ENCODE data around the gene GCK. TPM values are rescaled to one million over a fixed set of nuclear protein-coding genes. Genes with fewer than 3 reads are reported as not detected.

Gene GCK
- total RNA-seq, 1 donor from 2014 or later, result 5.9 TPM

- no peak overlapping the region for H3K27ac Mint-ChIP-seq
- H3K27me3 Mint-ChIP-seq, result peaks cover 6% of the 10 kb centered on the region
- no peaks in the 10 kb centered on the region for H3K9me3 Mint-ChIP-seq (ENCODE audit: low read depth)
- H3K36me3 Mint-ChIP-seq (ENCODE audit: insufficient read depth), result no peaks in the 10 kb centered on the region
- TF ChIP-seq CTCF (IDR thresholded peaks at IDR 0.05; ENCODE audit: unreplicated experiment), result no peak
- DNase-seq (ENCODE audit: low spot score, unreplicated experiment), result no peak
- no peaks in the 10 kb centered on the region for H3K4me1 Mint-ChIP-seq (ENCODE audit: low read depth)
- H3K4me3 Mint-ChIP-seq (ENCODE audit: low read depth), result no peak overlapping the region
Measured at GRCh38 chr7:44187636-44188416, 1.4 kb downstream of the GCK start.

GRCh38 chr7:44186736-44187135, 2.5 kb downstream of the GCK start:
- no peak for DNase-seq (ENCODE audit: low spot score, unreplicated experiment)
- H3K27me3 Mint-ChIP-seq, result peaks cover 7% of the 10 kb centered on the region
- no peak for TF ChIP-seq CTCF (IDR thresholded peaks at IDR 0.05; ENCODE audit: unreplicated experiment)
- H3K27ac Mint-ChIP-seq, result no peak overlapping the region
- peaks cover 6% of the 10 kb centered on the region for H3K9me3 Mint-ChIP-seq (ENCODE audit: low read depth)
- H3K4me1 Mint-ChIP-seq (ENCODE audit: low read depth), result no peaks in the 10 kb centered on the region
- H3K4me3 Mint-ChIP-seq (ENCODE audit: low read depth), result no peak overlapping the region
- H3K36me3 Mint-ChIP-seq (ENCODE audit: insufficient read depth), result no peaks in the 10 kb centered on the region

GRCh38 chr7:44185729-44186128, 3.5 kb downstream of the GCK start:
- TF ChIP-seq CTCF (IDR thresholded peaks at IDR 0.05; ENCODE audit: unreplicated experiment), result no peak
- no peaks in the 10 kb centered on the region for H3K4me1 Mint-ChIP-seq (ENCODE audit: low read depth)
- no peak overlapping the region for H3K4me3 Mint-ChIP-seq (ENCODE audit: low read depth)
- no peaks in the 10 kb centered on the region for H3K36me3 Mint-ChIP-seq (ENCODE audit: insufficient read depth)
- no peak overlapping the region for H3K27ac Mint-ChIP-seq
- peaks cover 7% of the 10 kb centered on the region for H3K27me3 Mint-ChIP-seq
- DNase-seq (ENCODE audit: low spot score, unreplicated experiment), result no peak
- peaks cover 6% of the 10 kb centered on the region for H3K9me3 Mint-ChIP-seq (ENCODE audit: low read depth)

GRCh38 chr7:44184873-44185446, 4.3 kb downstream of the GCK start:
- Mint-ChIP-seq H3K27ac (no peak overlapping the region), H3K9me3 (ENCODE audit: low read depth) (peaks cover 6% of the 10 kb centered on the region), H3K27me3 (peaks cover 7% of the 10 kb centered on the region), H3K4me1 (ENCODE audit: low read depth) (no peaks in the 10 kb centered on the region), H3K4me3 (ENCODE audit: low read depth) (no peak overlapping the region), H3K36me3 (ENCODE audit: insufficient read depth) (no peaks in the 10 kb centered on the region)
- TF ChIP-seq CTCF (IDR thresholded peaks at IDR 0.05; ENCODE audit: unreplicated experiment), result no peak
- DNase-seq (ENCODE audit: low spot score, unreplicated experiment), result no peak

GRCh38 chr7:44184206-44184872, 4.9 kb downstream of the GCK start:
- Mint-ChIP-seq H3K4me3 (ENCODE audit: low read depth) (no peak overlapping the region), H3K9me3 (ENCODE audit: low read depth) (peaks cover 6% of the 10 kb centered on the region), H3K36me3 (ENCODE audit: insufficient read depth) (no peaks in the 10 kb centered on the region), H3K27ac (no peak overlapping the region), H3K4me1 (ENCODE audit: low read depth) (no peaks in the 10 kb centered on the region), H3K27me3 (peaks cover 8% of the 10 kb centered on the region)
- DNase-seq (ENCODE audit: low spot score, unreplicated experiment), result no peak
- no peak for TF ChIP-seq CTCF (IDR thresholded peaks at IDR 0.05; ENCODE audit: unreplicated experiment)

All from progenitor cell of endocrine pancreas (in vitro differentiated cells).